SH-SY5Y (cell line): ENCODE data around the gene TUB.

ENCODE experiments used
- GATA2 ChIP-seq: IDR thresholded peaks from 2 replicates; pipeline ENCODE4 v1.6.1; 2011; ENCODE audit warnings: mild to moderate bottlenecking, low read depth, low read length
- GATA3 ChIP-seq: IDR thresholded peaks from 2 replicates; pipeline ENCODE4 v1.6.1; 2011; ENCODE audit warnings: low read depth, mild to moderate bottlenecking, low read length, moderate library complexity

- no peak for TF ChIP-seq GATA2
- TF ChIP-seq GATA3: no peak
These were observed 22.0 kb upstream of the TUB start for GRCh38 chr11:8059030-8059429.
